WI38 (cell line): ENCODE data around the gene DACH1.

Experiments used
- H3K4me3 ChIP-seq: 2 replicates; pipeline ENCODE4 v1.5.1; 2011; ENCODE audit warnings: low read depth, mild to moderate bottlenecking, control low read depth, low read length
- CTCF ChIP-seq: IDR thresholded peaks from 2 replicates; pipeline ENCODE4 v1.5.1; 2012; ENCODE audit warnings: low read depth, mild to moderate bottlenecking, control low read depth, low read length

DACH1 gene

GRCh38 chr13:71730267-71730666, 136.7 kb downstream of the DACH1 start:
- TF ChIP-seq CTCF: no peak
- no peak overlapping the region for H3K4me3 ChIP-seq

GRCh38 chr13:71729441-71729840, 137.6 kb downstream of the DACH1 start:
- no peak for TF ChIP-seq CTCF
- no peak overlapping the region for H3K4me3 ChIP-seq

GRCh38 chr13:71727662-71728061, 139.3 kb downstream of the DACH1 start:
- no peak overlapping the region for H3K4me3 ChIP-seq
- TF ChIP-seq CTCF: no peak

GRCh38 chr13:71727042-71727441, 140.0 kb downstream of the DACH1 start:
- no peak for TF ChIP-seq CTCF
- no peak overlapping the region for H3K4me3 ChIP-seq

- H3K4me3 ChIP-seq: no peak overlapping the region
- no peak for TF ChIP-seq CTCF
Measured at GRCh38 chr13:71722206-71722605, 144.8 kb downstream of the DACH1 start.

- TF ChIP-seq CTCF: no peak
- H3K4me3 ChIP-seq: no peak overlapping the region
Measured at GRCh38 chr13:71721104-71721503, 145.9 kb downstream of the DACH1 start.

- H3K4me3 ChIP-seq: no peak overlapping the region
- TF ChIP-seq CTCF: no peak
Measured at GRCh38 chr13:71718931-71719330, 148.1 kb downstream of the DACH1 start.
